ENCODE results near the gene RPL19. TPM values are rescaled to one million over a fixed set of nuclear protein-coding genes. Genes with fewer than 3 reads are reported as not detected.

The RPL19 gene
- total RNA-seq, 2 donors from 2014 or later = 1,315 to 2,278 TPM

DNA sequence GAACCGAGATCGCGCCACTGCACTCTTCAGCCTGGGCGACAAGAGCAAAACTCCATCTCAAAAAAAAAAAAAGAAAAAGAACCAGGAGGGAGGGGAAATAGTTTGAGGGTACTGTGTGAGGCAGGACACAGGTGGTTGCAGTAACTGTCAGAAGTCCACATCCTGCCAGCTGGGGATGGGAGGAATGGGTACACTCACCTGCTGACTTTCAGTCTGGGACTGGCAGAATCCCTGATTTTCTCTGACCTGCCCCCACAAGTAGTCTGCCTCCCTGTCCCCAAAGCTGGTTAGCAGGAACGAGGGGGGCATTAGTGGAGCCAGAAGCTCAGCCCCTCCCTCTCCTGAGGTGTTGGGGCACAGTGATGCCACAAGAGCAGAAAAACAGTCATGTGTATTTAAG is 27.0 kb upstream of the RPL19 start:
- Histone ChIP-seq H3K36me3 (peaks cover 15% of the 10 kb centered on the region), H3K27me3 (replicated peaks; ENCODE audit: insufficient read depth) (no peaks in the 10 kb centered on the region), H3K27ac (no peak overlapping the region), H3K4me1 (ENCODE audit: control insufficient read depth in 1 of 2, low read depth in 2 of 2) (peaks cover 0 to 12% of the 10 kb centered on the region in 2 donors), H3K9me3 (no peaks in the 10 kb centered on the region), H3K4me3 (no peak overlapping the region)
- ATAC-seq (ENCODE audit: insufficient number of reproducible peaks, low FRiP score, low read depth) (no peak), DNase-seq (ENCODE audit: low spot score) (no peak)
- no peak for TF ChIP-seq CTCF (IDR thresholded peaks at IDR 0.05)

DNA sequence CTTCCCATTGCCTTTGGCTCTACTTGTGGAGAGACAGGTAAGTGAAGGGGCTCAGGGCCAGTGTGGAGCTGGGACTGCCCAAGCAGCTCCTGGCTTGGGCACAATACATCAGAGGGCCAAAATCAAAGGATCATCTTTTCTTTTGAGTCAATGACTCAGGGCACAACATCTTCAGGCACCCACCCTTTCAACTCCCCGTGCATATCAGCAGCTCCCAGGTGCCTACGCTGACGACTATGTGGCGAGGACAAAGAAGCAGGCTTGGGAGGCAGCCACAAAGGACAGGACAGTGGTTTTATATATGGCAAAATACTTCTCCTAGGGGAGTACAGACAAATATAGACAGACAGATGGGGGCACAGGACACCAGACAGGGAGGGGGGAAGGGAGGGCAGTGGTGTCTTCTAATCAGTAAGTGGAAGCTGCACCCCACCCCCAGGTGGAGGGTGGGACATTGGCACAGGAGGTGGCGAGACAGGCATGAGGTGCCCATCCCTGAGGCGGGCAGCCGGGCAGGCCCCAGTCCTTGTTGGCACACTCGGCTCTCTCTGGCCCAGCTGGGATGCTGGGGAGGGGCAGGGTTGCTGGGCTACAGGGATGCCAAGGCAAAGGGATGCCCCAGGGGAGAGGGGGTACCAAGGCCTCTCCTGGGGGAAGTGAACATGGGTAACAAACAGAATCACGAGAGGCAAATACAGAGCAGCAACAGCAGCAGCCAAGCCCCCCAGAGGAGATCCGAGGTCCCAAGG is 26.4 kb upstream of the RPL19 start:
- Histone ChIP-seq H3K4me3 (no peak overlapping the region), H3K27me3 (replicated peaks; ENCODE audit: insufficient read depth) (no peaks in the 10 kb centered on the region), H3K36me3 (peaks cover 16% of the 10 kb centered on the region), H3K4me1 (ENCODE audit: control insufficient read depth in 1 of 2, low read depth in 2 of 2) (peaks cover 0 to 12% of the 10 kb centered on the region in 2 donors), H3K27ac (no peak overlapping the region), H3K9me3 (no peaks in the 10 kb centered on the region)
- TF ChIP-seq CTCF (IDR thresholded peaks at IDR 0.05) = no peak
- DNase-seq (ENCODE audit: low spot score) = no peak
- no peak for ATAC-seq (ENCODE audit: insufficient number of reproducible peaks, low FRiP score, low read depth)

DNA sequence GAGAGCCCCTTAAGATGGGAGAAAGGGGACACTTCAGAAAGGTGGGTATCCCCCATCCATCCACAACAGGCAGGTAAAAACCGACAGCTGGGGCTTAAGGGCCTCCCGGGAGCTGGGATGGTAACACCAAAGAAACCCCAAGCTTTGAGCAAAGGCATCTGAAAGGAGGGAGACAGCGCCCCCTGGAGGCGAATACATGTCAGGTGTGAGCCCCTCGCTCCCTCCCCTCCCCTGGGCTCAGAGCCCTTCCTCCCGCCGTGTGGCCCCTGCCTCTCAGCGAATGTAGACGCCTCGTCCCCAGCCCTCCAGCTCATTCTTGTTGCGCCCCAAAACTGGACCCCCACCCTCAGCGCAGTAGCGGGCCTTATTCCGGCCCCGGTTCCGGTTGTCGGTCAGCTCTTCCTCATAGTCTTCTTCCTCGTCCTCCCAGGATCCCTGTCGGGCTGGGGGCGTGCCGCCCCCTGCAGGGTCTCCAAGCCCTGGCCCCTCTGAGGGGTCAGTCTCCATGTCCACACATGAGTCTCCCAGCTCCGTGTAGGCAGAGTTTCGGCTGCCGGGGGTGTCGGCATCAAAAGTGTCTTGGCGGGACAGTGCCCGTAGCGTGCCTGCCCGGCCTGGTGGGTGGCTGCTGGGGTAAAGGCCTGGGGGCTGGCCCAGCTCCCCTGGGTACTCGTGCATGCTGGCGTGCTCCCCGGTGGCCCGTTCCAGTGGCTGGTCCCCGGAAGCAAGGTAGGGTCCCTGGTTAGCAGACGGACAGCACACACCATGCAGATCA is 25.0 kb upstream of the RPL19 start:
- ATAC-seq (ENCODE audit: insufficient number of reproducible peaks, low FRiP score, low read depth) = no peak
- DNase-seq (ENCODE audit: low spot score) = no peak
- TF ChIP-seq CTCF (IDR thresholded peaks at IDR 0.05) = peak; percentile 86
- H3K27me3 ChIP-seq (replicated peaks; ENCODE audit: insufficient read depth) = no peaks in the 10 kb centered on the region
- no peaks in the 10 kb centered on the region for H3K9me3 ChIP-seq
- no peak overlapping the region for H3K27ac ChIP-seq
- H3K4me1 ChIP-seq (ENCODE audit: control insufficient read depth in 1 of 2, low read depth in 2 of 2) = peaks cover 0 to 12% of the 10 kb centered on the region in 2 donors
- no peak overlapping the region for H3K4me3 ChIP-seq
- peaks cover 19% of the 10 kb centered on the region for H3K36me3 ChIP-seq

DNA sequence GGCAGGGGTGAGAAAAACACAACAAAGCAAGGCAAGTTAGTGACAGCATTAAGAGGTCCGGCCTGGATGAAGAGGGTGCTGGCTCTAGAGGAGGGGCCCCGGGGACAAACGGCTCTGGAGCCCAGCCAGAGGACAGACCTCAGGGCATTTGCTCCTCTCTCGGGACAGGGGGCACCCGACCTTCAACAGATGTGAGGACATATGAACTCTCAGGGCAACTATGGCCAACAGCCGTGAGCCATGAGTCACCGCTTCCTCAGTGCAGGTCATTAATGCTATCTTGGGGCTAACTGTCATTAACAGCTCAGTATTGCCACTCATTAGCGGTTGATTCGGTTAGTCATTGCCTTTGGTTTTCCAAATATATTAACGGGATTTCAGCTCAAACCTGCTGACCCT is 24.4 kb upstream of the RPL19 start:
- no peaks in the 10 kb centered on the region for H3K9me3 ChIP-seq
- H3K27me3 ChIP-seq (replicated peaks; ENCODE audit: insufficient read depth) = no peaks in the 10 kb centered on the region
- peaks cover 0 to 12% of the 10 kb centered on the region in 2 donors for H3K4me1 ChIP-seq (ENCODE audit: control insufficient read depth in 1 of 2, low read depth in 2 of 2)
- TF ChIP-seq CTCF (IDR thresholded peaks at IDR 0.05) = no peak
- no peak for DNase-seq (ENCODE audit: low spot score)
- H3K27ac ChIP-seq = no peak overlapping the region
- no peak for ATAC-seq (ENCODE audit: insufficient number of reproducible peaks, low FRiP score, low read depth)
- peaks cover 19% of the 10 kb centered on the region for H3K36me3 ChIP-seq
- no peak overlapping the region for H3K4me3 ChIP-seq

GRCh38 chr17:39177256-39177655 is 22.8 kb upstream of the RPL19 start:
- Histone ChIP-seq H3K9me3 (no peaks in the 10 kb centered on the region), H3K27ac (peak overlapping the region in 1 of 2 donors; percentile 5), H3K36me3 (peaks cover 25% of the 10 kb centered on the region), H3K4me1 (ENCODE audit: control insufficient read depth in 1 of 2, low read depth in 2 of 2) (peaks cover 0 to 12% of the 10 kb centered on the region in 2 donors), H3K27me3 (replicated peaks; ENCODE audit: insufficient read depth) (no peaks in the 10 kb centered on the region), H3K4me3 (no peak overlapping the region)
- ATAC-seq (ENCODE audit: insufficient number of reproducible peaks, low FRiP score, low read depth) = no peak
- no peak for TF ChIP-seq CTCF (IDR thresholded peaks at IDR 0.05)
- no peak for DNase-seq (ENCODE audit: low spot score)

Data from thoracic aorta (tissue), 2 donors.